HFFc6 (cell line): Measurements from ENCODE around the gene DNAH1. TPM values are rescaled to one million over a fixed set of nuclear protein-coding genes. Genes with fewer than 3 reads are reported as not detected.
"Not testable (repeated sequence)": the region's sequence is repeated elsewhere in the genome, so short reads cannot be mapped to it uniquely, and the experiment has no call there.

Source experiments
- DNase-seq: peaks from one replicate; pipeline ENCODE4 v3.0.0-alpha.2; 2018
- H3K27ac Mint-ChIP-seq: 2 replicates; pipeline ENCODE4 v1.8.0; 2020; ENCODE audit warnings: mild to moderate bottlenecking, mixed read lengths
- H3K27me3 Mint-ChIP-seq: 2 replicates; pipeline ENCODE4 v1.8.0; 2021; ENCODE audit warnings: mild to moderate bottlenecking, moderate library complexity, mixed read lengths; ENCODE audit not compliant: insufficient read depth
- H3K36me3 Mint-ChIP-seq: 2 replicates; pipeline ENCODE4 v1.8.0; 2021; ENCODE audit warnings: low read depth, mixed read lengths
- H3K4me1 Mint-ChIP-seq: 2 replicates; pipeline ENCODE4 v1.8.0; 2020; ENCODE audit warnings: low read depth, mixed read lengths
- H3K4me3 Mint-ChIP-seq: 2 replicates; pipeline ENCODE4 v1.8.0; 2020; ENCODE audit warnings: mild to moderate bottlenecking, moderate library complexity, mixed read lengths
- H3K9me3 Mint-ChIP-seq: 2 replicates; pipeline ENCODE4 v1.8.0; 2020; ENCODE audit warnings: mild to moderate bottlenecking, mixed read lengths
- total RNA-seq, 6 experiments: library from RNA; stranded (reverse); fragmentation: NEBNext Ultra II Directional; extraction: Animal tissue kit (Norgen Biotek cat#: 25700); gene quantifications; 2 replicates in 1 of 6; 3 replicates in 5 of 6; pipeline ENCODE4 v1.2.3, GENCODE V29; 2021
- TF ChIP-seq, protein P1 (sequence below): fragments of 200-600 bp; sonication (generic); IDR thresholded peaks from 2 replicates; pipeline ENCODE4 v1.5.0; 2021; ENCODE audit warnings: antibody characterized with exemption, mild to moderate bottlenecking

Gene DNAH1
- total RNA-seq, 6 experiments from 2014 or later = 1.4 to 2.1 (median 1.8) TPM

DNA sequence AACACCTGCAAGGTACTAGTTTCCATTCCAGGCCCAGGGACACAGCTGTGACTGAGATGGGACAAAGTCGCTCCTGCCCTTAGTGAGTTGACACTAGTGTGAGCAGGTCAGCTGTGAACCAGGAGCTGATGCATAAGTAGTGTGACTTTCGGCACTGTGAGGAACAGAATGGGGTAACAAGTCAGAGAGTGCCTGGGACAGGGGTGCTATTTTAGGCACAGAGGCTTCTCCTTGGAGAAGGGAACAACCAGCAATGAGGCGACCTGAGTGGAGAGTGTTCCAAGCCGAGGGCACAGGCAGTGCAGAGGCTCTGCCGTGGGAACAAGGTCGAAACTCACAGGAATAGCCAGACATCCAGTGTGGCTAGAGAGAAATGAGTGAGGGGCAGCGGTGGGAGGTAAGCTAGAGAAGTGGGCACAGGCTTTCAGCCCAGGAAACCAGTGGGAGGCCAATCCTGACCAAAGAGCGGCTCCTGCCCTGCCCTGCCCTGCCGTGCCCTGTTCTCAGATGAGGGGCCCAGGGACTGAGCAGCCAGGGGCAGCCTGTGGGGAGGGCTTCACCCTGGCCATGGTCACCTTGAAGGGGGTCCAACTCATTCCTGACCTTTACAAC lies 14.2 kb downstream of the DNAH1 start:
- Mint-ChIP-seq H3K4me3 (no peak overlapping the region), H3K36me3 (no peaks in the 10 kb centered on the region), H3K4me1 (peaks cover 9% of the 10 kb centered on the region), H3K9me3 (no peaks in the 10 kb centered on the region), H3K27me3 (no peaks in the 10 kb centered on the region), H3K27ac (no peak overlapping the region)
- DNase-seq = no peak
- TF ChIP-seq, protein P1, sequence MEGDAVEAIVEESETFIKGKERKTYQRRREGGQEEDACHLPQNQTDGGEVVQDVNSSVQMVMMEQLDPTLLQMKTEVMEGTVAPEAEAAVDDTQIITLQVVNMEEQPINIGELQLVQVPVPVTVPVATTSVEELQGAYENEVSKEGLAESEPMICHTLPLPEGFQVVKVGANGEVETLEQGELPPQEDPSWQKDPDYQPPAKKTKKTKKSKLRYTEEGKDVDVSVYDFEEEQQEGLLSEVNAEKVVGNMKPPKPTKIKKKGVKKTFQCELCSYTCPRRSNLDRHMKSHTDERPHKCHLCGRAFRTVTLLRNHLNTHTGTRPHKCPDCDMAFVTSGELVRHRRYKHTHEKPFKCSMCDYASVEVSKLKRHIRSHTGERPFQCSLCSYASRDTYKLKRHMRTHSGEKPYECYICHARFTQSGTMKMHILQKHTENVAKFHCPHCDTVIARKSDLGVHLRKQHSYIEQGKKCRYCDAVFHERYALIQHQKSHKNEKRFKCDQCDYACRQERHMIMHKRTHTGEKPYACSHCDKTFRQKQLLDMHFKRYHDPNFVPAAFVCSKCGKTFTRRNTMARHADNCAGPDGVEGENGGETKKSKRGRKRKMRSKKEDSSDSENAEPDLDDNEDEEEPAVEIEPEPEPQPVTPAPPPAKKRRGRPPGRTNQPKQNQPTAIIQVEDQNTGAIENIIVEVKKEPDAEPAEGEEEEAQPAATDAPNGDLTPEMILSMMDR = no peak

GRCh38 chr3:52331091-52331490 lies 15.0 kb downstream of the DNAH1 start:
- H3K9me3 Mint-ChIP-seq = no peaks in the 10 kb centered on the region
- H3K4me3 Mint-ChIP-seq = no peak overlapping the region
- H3K27me3 Mint-ChIP-seq = no peaks in the 10 kb centered on the region
- no peaks in the 10 kb centered on the region for H3K36me3 Mint-ChIP-seq
- H3K27ac Mint-ChIP-seq = no peak overlapping the region
- TF ChIP-seq, protein P1 = no peak
- peaks cover 14% of the 10 kb centered on the region for H3K4me1 Mint-ChIP-seq
- no peak for DNase-seq

DNA sequence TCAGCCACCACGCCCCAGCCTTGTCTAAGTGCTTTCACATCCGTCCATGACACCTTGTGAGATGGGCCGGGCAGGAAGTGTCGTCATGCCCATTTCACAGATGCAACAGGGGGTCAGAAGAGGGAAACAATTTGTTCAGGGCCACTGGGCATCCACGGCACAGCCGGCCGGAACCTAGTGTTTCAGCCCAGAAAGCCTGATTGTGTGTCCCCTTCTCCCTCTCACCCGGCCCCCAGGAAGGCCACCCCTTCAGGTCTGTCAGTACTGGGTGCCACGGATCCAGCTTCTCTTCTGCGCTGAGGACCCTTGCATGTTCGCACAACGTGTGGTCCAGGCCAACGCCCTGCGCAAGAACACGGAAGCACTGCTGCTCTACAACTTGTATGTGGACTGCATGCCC lies 15.8 kb downstream of the DNAH1 start:
- peaks cover 15% of the 10 kb centered on the region for H3K4me1 Mint-ChIP-seq
- H3K4me3 Mint-ChIP-seq = no peak overlapping the region
- H3K36me3 Mint-ChIP-seq = no peaks in the 10 kb centered on the region
- DNase-seq = no peak
- no peaks in the 10 kb centered on the region for H3K27me3 Mint-ChIP-seq
- H3K9me3 Mint-ChIP-seq = no peaks in the 10 kb centered on the region
- TF ChIP-seq, protein P1 = no peak
- H3K27ac Mint-ChIP-seq = no peak overlapping the region

GRCh38 chr3:52333869-52334557 lies 17.9 kb downstream of the DNAH1 start:
- peaks cover 26% of the 10 kb centered on the region for H3K4me1 Mint-ChIP-seq
- peak; percentile 45 for DNase-seq
- H3K27me3 Mint-ChIP-seq = no peaks in the 10 kb centered on the region
- TF ChIP-seq, protein P1 = no peak
- H3K9me3 Mint-ChIP-seq = no peaks in the 10 kb centered on the region
- no peak overlapping the region for H3K27ac Mint-ChIP-seq
- H3K4me3 Mint-ChIP-seq = no peak overlapping the region
- H3K36me3 Mint-ChIP-seq = no peaks in the 10 kb centered on the region

GRCh38 chr3:52338131-52338530 lies 22.0 kb downstream of the DNAH1 start:
- H3K4me3 Mint-ChIP-seq, H3K9me3 Mint-ChIP-seq, H3K27ac Mint-ChIP-seq, H3K27me3 Mint-ChIP-seq, H3K36me3 Mint-ChIP-seq: not testable (repeated sequence)
- H3K4me1 Mint-ChIP-seq = peaks cover 31% of the 10 kb centered on the region
- DNase-seq = peak; percentile 25

DNA sequence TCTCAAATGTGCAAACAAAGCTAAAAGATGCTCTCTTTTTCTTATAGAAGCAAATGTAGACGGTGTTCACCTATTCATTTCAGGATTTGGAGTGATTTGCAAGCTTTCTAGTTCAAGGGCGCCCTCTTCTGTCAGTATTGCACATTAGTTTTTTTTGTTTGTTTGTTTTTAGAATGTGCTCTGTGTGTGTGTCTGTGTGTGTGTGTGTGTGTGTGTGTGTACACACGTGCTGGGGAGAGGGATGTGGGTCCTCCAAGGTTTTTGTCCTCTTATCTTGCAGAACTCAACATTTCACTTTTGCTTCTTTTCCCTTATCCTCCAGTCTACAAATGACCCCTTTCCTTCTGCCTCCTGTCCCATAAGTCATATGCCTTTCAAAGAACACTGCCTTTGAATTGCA lies 23.5 kb downstream of the DNAH1 start:
- Mint-ChIP-seq H3K9me3 (no peaks in the 10 kb centered on the region), H3K36me3 (no peaks in the 10 kb centered on the region), H3K4me1 (peaks cover 23% of the 10 kb centered on the region), H3K4me3 (no peak overlapping the region), H3K27me3 (peaks cover 5% of the 10 kb centered on the region), H3K27ac (no peak overlapping the region)
- DNase-seq = peak; percentile 83
- TF ChIP-seq, protein P1 = peak; percentile 87
